ENCODE data around the gene RAD51AP2.

- TF ChIP-seq POLR2AphosphoS5 (IDR thresholded peaks at IDR 0.05; ENCODE audit: insufficient read depth, low read depth, low read length) (no peak), CTCF (IDR thresholded peaks at IDR 0.05; ENCODE audit: extremely low read depth in 1 of 2, insufficient read depth in 1 of 2, low read depth in 1 of 2, low read length in 2 of 2) (no peak), EZH2 (IDR thresholded peaks at IDR 0.05; ENCODE audit: borderline replicate concordance, low read depth, low read length, severe bottlenecking) (no peak), POLR2A (IDR thresholded peaks at IDR 0.05; ENCODE audit: low read depth, low read length) (no peak), FOS (IDR thresholded peaks at IDR 0.05; ENCODE audit: borderline replicate concordance, insufficient read depth, low read length) (no peak), MYC (IDR thresholded peaks at IDR 0.05; ENCODE audit: low read depth, low read length) (no peak), MAX (IDR thresholded peaks at IDR 0.05; ENCODE audit: insufficient read depth, insufficient read length) (no peak)
Measured at GRCh38 chr2:17518212-17519154, at the start of gene RAD51AP2.
